NCI-H1105 treated with DMSO at 0.1 percent for 48 hours (cell line): ENCODE data around the gene EIF2A.

Source experiments
- DNase-seq: peaks from one replicate; lab custom pipeline; 2025; lab: John Stamatoyannopoulos, UW

The EIF2A gene

GRCh38 chr3:150602426-150603152 is 56.0 kb downstream of the EIF2A start:
- no peak for DNase-seq

GRCh38 chr3:150603153-150603979 is 56.8 kb downstream of the EIF2A start, which contains the start of gene SELENOT:
Gene SELENOT, plus strand, starts transcription at chr3:150603321. Its CDS starts 42 bp downstream, at chr3:150603363.
- DNase-seq = peak; percentile 98

GRCh38 chr3:150603980-150604319 is 57.4 kb downstream of the EIF2A start:
- no peak for DNase-seq

- no peak for DNase-seq
Observed at GRCh38 chr3:150605998-150606641, 59.5 kb downstream of the EIF2A start.

- DNase-seq = no peak
Observed at GRCh38 chr3:150607267-150608065, 60.9 kb downstream of the EIF2A start.

GRCh38 chr3:150609988-150610387 is 63.4 kb downstream of the EIF2A start:
- DNase-seq = no peak

- DNase-seq = no peak
Observed at GRCh38 chr3:150610785-150611184, 64.2 kb downstream of the EIF2A start.

- no peak for DNase-seq
Observed at GRCh38 chr3:150611666-150612065, 65.1 kb downstream of the EIF2A start.

- DNase-seq = no peak
Observed at GRCh38 chr3:150612494-150612893, 65.9 kb downstream of the EIF2A start.

- DNase-seq = no peak
Observed at GRCh38 chr3:150613034-150613433, 66.4 kb downstream of the EIF2A start.

GRCh38 chr3:150613709-150614480 is 67.3 kb downstream of the EIF2A start:
- no peak for DNase-seq

GRCh38 chr3:150620002-150620689 is 73.6 kb downstream of the EIF2A start:
- no peak for DNase-seq

- peak; percentile 16 for DNase-seq
Observed at GRCh38 chr3:150622955-150623354, 76.4 kb downstream of the EIF2A start.

GRCh38 chr3:150623945-150624344 is 77.4 kb downstream of the EIF2A start:
- no peak for DNase-seq

GRCh38 chr3:150626148-150626930 is 79.8 kb downstream of the EIF2A start:
- no peak for DNase-seq

- no peak for DNase-seq
Observed at GRCh38 chr3:150627557-150627956, 81.0 kb downstream of the EIF2A start.

- DNase-seq = no peak
Observed at GRCh38 chr3:150631515-150632221, 85.1 kb downstream of the EIF2A start.

GRCh38 chr3:150635076-150635475 is 88.5 kb downstream of the EIF2A start:
- DNase-seq = no peak

GRCh38 chr3:150635526-150635925 is 88.9 kb downstream of the EIF2A start:
- no peak for DNase-seq
